Measurements from ENCODE around the gene DNAAF8. TPM values are rescaled to one million over a fixed set of nuclear protein-coding genes. Genes with fewer than 3 reads are reported as not detected.

Gene DNAAF8
- total RNA-seq, 1 experiment from 2014 or later: 0.39 TPM

GRCh38 chr16:4746215-4746614 lies 11.9 kb downstream of the DNAAF8 start:
- H3K9ac ChIP-seq (ENCODE audit: extremely low read depth, insufficient read length, low read length): no peak overlapping the region
- H2AFZ ChIP-seq (ENCODE audit: low read length): no peak overlapping the region
- H2BK5ac ChIP-seq (ENCODE audit: insufficient read length, low read length): no peak overlapping the region
- H3K4ac ChIP-seq (ENCODE audit: low read depth, low read length): no peak overlapping the region
- Mint-ChIP-seq H3K36me3 (ENCODE audit: insufficient read depth in 1 of 3, low read depth in 3 of 3) (peaks cover 0 to 10% (median 8%) of the 10 kb centered on the region in 3 experiments; a peak in 5 of 7 replicates), H3K4me1 (peaks cover 16 to 27% of the 10 kb centered on the region in 2 experiments), H3K27me3 (ENCODE audit: low read depth) (no peaks in the 10 kb centered on the region; the same call in 1 of the 2 replicates), H3K4me3 (no peak overlapping the region), H3K27ac (no peak overlapping the region; a peak in 1 of 7 replicates), H3K9me3 (no peaks in the 10 kb centered on the region)
- no peaks in the 10 kb centered on the region for H3K27me3 ChIP-seq (ENCODE audit: insufficient read depth, low read length)
- H3K79me2 ChIP-seq (ENCODE audit: insufficient read depth, low read length): no peaks in the 10 kb centered on the region
- no peak overlapping the region for H2BK120ac ChIP-seq (ENCODE audit: low read depth, low read length, poor library complexity, severe bottlenecking)
- no peak overlapping the region for H3K23ac ChIP-seq (ENCODE audit: insufficient read length, low read depth, low read length)
- H3K4me2 ChIP-seq (ENCODE audit: insufficient read depth, insufficient read length, low read length): no peak overlapping the region
- no peak overlapping the region for H4K8ac ChIP-seq (replicated peaks; ENCODE audit: insufficient read length, low read depth, low read length)
- H3K4me1 ChIP-seq (ENCODE audit: insufficient read depth, low read length): no peaks in the 10 kb centered on the region
- H3K14ac ChIP-seq (ENCODE audit: insufficient read depth, low read length): no peak overlapping the region
- no peak for DNase-seq
- H3K23me2 ChIP-seq (ENCODE audit: insufficient read length, low read depth, low read length, poor library complexity, severe bottlenecking): no peaks in the 10 kb centered on the region
- H3K27ac ChIP-seq (ENCODE audit: insufficient read length, low read depth, low read length): no peak overlapping the region
- H4K20me1 ChIP-seq (ENCODE audit: control insufficient read depth, insufficient read depth, insufficient read length): no peaks in the 10 kb centered on the region
- no peaks in the 10 kb centered on the region for H3K79me1 ChIP-seq (ENCODE audit: insufficient read depth, low read depth, low read length, poor library complexity, severe bottlenecking)
- H3T11ph ChIP-seq (ENCODE audit: low read length): no peak overlapping the region
- H2BK12ac ChIP-seq (ENCODE audit: insufficient read length, low read depth, low read length): no peak overlapping the region
- no peak overlapping the region for H4K5ac ChIP-seq (ENCODE audit: insufficient read length, low read depth, low read length)
- H4K91ac ChIP-seq (ENCODE audit: insufficient read length, low read depth, low read length): no peak overlapping the region
- no peak overlapping the region for H2AK5ac ChIP-seq (ENCODE audit: insufficient read length, low read length)
- no peaks in the 10 kb centered on the region for H3K9me3 ChIP-seq (ENCODE audit: control insufficient read depth, low read depth, low read length)
- no peak overlapping the region for H2BK15ac ChIP-seq (ENCODE audit: low read depth, low read length)
- TF ChIP-seq CTCF (conservative IDR thresholded peaks at IDR 0.05): no peak
- WGBS (ENCODE audit: extremely low coverage, insufficient read length, low lambda C conversion rate): no CpG with 5 or more reads among the region's 8 CpGs
- H2BK20ac ChIP-seq (ENCODE audit: low read depth, low read length, poor library complexity, severe bottlenecking): no peak overlapping the region
- H3K56ac ChIP-seq (ENCODE audit: insufficient read length, low read depth, low read length): no peak overlapping the region
- no peak overlapping the region for H3K18ac ChIP-seq (ENCODE audit: insufficient read length, low read depth, low read length)
